ENCODE results near the gene EDN2. TPM values are rescaled to one million over a fixed set of nuclear protein-coding genes. Genes with fewer than 3 reads are reported as not detected.

Gene EDN2
- total and polyA plus RNA-seq, 2 of the 8 experiments (the other 6 are each of a cell fraction or from before 2014, with no cell fraction given), result 0.32 to 0.39 TPM

- H3K79me1 ChIP-seq (ENCODE audit: low read depth, low read length), result no peaks in the 10 kb centered on the region
- H2AFZ ChIP-seq (ENCODE audit: low read length), result no peak overlapping the region
- no peaks in the 10 kb centered on the region; a peak in 1 of 8 replicates for H3K36me3 ChIP-seq (ENCODE audit: control insufficient read depth in 2 of 4, insufficient read depth in 4 of 4, low read length in 3 of 4)
- H4K8ac ChIP-seq (ENCODE audit: extremely low read depth, insufficient read depth, low read length), result no peak overlapping the region
- no peak overlapping the region for H3K27ac ChIP-seq (ENCODE audit: low read depth, low read length)
- H3K23ac ChIP-seq (ENCODE audit: insufficient read length), result no peak overlapping the region
- H3K27me3 ChIP-seq (replicated peaks in 1 of 4; ENCODE audit: control insufficient read depth in 3 of 4, extremely low read depth in 1 of 4, insufficient read depth in 3 of 4, low read length in 3 of 4), result no peaks in the 10 kb centered on the region
- no peak overlapping the region for H4K91ac ChIP-seq (replicated peaks; ENCODE audit: insufficient read length, low read length)
- DNase-seq (ENCODE audit: low read depth in 1 of 2, low spot score in 2 of 2) (no peak), FAIRE-seq (no peak)
- H2AK5ac ChIP-seq (ENCODE audit: low read depth, low read length), result no peak overlapping the region
- ChIA-PET CTCF (ENCODE audit: partially characterized antibody) (interaction anchor here (1.2 to 2.7 kb wide), 8 partner anchors 16 to 185 kb away, joined by 3 to 10 read pairs (median 5); partner anchors contain the start of gene EDN2), POLR2A (ENCODE audit: partially characterized antibody) (no interaction called here)
- H2BK120ac ChIP-seq (replicated peaks; ENCODE audit: low read depth, low read length), result no peak overlapping the region
- no peaks in the 10 kb centered on the region for H3K23me2 ChIP-seq (ENCODE audit: low read depth, low read length)
- H3K56ac ChIP-seq (replicated peaks; ENCODE audit: insufficient read length, low read depth, low read length), result no peak overlapping the region
- no peaks in the 10 kb centered on the region for H3K4me1 ChIP-seq (replicated peaks in 1 of 4; ENCODE audit: control insufficient read depth in 3 of 4, insufficient read depth in 4 of 4, low read length in 3 of 4)
- H3K18ac ChIP-seq (ENCODE audit: extremely low read depth, low read length), result no peak overlapping the region
- H3K79me2 ChIP-seq (ENCODE audit: control insufficient read depth in 1 of 2, insufficient read depth in 2 of 2, low read length in 2 of 2), result no peaks in the 10 kb centered on the region
- H3K4ac ChIP-seq (replicated peaks; ENCODE audit: insufficient read length, low read depth, low read length), result no peak overlapping the region
- no peak overlapping the region for H2BK15ac ChIP-seq (ENCODE audit: low read length)
- H3K4me3 ChIP-seq (ENCODE audit: extremely low read depth in 1 of 4, insufficient read depth in 2 of 4, low read depth in 3 of 4, low read length in 4 of 4), result no peak overlapping the region
- H4K5ac ChIP-seq (ENCODE audit: insufficient read length, low read depth, low read length), result no peak overlapping the region
- H3K4me2 ChIP-seq (ENCODE audit: insufficient read depth in 1 of 2, low read depth in 2 of 2, low read length in 2 of 2), result no peak overlapping the region
- H2BK12ac ChIP-seq (ENCODE audit: low read depth, low read length), result no peak overlapping the region
- H2BK5ac ChIP-seq (ENCODE audit: low read depth, low read length), result no peak overlapping the region
- no peak overlapping the region for H3K9ac ChIP-seq (replicated peaks in 1 of 4; ENCODE audit: extremely low read depth in 1 of 4, low read depth in 3 of 4, low read length in 3 of 4)
- no peaks in the 10 kb centered on the region for H4K20me1 ChIP-seq (replicated peaks in 1 of 2; ENCODE audit: control insufficient read depth in 1 of 2, insufficient read depth in 2 of 2, low read length in 2 of 2)
- no peak overlapping the region for H2BK20ac ChIP-seq (ENCODE audit: low read length)
- WGBS, 2 experiments (ENCODE audit: extremely low coverage in 1 of 2, insufficient coverage in 1 of 2, insufficient read length in 1 of 2, insufficient replicate concordance in 2 of 2, low coverage in 1 of 2, low lambda C conversion rate in 2 of 2, missing lambda C conversion rate in 1 of 2), result 89% methylated on average over 4 of the region's 4 CpGs; no CpG with 5 or more reads in 1 of the 2 experiments
- H3K9me3 ChIP-seq (ENCODE audit: insufficient read depth in 2 of 2, low read depth in 1 of 2, low read length in 1 of 2), result no peaks in the 10 kb centered on the region
- H3K14ac ChIP-seq (ENCODE audit: insufficient read length), result no peak overlapping the region
Observed at GRCh38 chr1:41467673-41468072, 16.8 kb downstream of the EDN2 start.
